WI38 (cell line): ENCODE results near the gene CD180.
"Not testable (repeated sequence)": the region's sequence is repeated elsewhere in the genome, so short reads cannot be mapped to it uniquely, and the experiment has no call there.

ENCODE experiments used
- H3K4me3 ChIP-seq: 2 replicates; pipeline ENCODE4 v1.5.1; 2011; ENCODE audit warnings: low read depth, mild to moderate bottlenecking, control low read depth, low read length
- TF ChIP-seq, protein P1 (sequence below): IDR thresholded peaks from 2 replicates; pipeline ENCODE4 v1.5.1; 2012; ENCODE audit warnings: low read depth, mild to moderate bottlenecking, control low read depth, low read length

The CD180 gene

DNA sequence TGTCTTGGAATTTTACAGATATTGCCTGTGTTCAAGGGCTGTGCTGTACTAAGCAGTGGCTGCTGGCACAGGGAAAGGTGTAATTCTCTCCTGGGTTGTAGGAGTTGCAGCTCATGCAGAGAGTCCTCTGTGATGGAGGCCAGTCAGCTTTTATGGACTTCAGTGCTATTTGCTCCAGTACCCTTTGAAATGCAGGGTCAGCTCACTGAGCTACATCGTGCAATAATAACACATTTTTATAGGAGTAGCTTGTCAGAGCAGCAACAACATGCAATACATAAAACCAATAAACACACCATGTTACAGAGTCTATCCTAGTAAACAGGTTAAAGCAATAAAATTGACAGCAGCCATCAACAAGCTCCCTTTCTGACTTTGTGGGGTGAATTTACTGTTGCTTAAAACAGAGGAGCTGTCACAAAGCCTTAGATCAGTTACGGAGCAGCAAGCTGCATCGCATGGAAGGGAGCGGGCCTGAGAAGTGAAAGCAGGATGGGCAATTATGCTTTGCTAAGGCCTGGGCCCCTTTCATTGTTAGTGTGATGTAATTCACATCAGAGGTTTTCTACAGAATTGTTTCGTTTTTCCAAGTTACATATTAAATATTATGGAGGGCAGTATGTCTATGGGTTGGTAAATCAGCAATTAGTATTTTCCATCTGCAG is 16.8 kb downstream of the CD180 start:
- TF ChIP-seq, protein P1, sequence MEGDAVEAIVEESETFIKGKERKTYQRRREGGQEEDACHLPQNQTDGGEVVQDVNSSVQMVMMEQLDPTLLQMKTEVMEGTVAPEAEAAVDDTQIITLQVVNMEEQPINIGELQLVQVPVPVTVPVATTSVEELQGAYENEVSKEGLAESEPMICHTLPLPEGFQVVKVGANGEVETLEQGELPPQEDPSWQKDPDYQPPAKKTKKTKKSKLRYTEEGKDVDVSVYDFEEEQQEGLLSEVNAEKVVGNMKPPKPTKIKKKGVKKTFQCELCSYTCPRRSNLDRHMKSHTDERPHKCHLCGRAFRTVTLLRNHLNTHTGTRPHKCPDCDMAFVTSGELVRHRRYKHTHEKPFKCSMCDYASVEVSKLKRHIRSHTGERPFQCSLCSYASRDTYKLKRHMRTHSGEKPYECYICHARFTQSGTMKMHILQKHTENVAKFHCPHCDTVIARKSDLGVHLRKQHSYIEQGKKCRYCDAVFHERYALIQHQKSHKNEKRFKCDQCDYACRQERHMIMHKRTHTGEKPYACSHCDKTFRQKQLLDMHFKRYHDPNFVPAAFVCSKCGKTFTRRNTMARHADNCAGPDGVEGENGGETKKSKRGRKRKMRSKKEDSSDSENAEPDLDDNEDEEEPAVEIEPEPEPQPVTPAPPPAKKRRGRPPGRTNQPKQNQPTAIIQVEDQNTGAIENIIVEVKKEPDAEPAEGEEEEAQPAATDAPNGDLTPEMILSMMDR, result no peak
- no peak overlapping the region for H3K4me3 ChIP-seq

DNA sequence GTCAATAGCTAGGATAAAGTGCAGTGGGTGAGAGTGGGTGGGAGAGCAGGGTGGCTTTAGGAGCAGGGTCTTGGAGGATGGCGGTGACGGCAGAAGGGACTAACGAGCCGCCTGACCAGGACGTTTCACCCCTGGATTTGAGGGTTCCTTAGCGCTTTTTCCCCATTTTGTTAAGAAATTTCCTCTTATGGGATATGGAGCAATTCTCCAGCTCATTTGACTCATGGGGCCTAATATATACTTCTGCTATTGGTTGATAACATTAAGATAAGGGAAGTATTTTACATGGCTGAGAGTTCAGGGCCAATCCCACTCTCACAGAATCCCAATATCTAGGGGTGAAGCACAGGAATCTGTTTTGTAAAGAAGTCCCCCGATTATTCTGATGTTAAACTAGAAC is 17.6 kb downstream of the CD180 start:
- TF ChIP-seq, protein P1, result no peak
- no peak overlapping the region for H3K4me3 ChIP-seq

DNA sequence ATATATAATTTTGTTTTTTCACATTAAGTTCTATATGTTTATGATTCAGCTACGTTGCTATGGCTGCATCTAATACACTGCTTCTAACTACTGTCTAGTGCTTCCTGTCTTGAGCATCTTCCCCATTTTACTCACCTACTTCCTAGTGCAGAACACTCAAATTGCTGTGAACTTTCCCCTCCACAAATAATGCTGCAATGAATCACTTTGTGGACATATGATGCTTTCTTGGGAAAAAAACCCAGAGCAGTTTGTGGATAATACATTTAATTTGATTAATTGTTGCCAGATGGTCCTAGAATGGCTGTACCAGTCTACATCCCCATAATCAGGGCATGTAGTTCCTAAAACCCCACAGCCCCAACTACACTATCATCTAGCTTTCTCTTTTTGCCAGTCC is 18.5 kb downstream of the CD180 start:
- H3K4me3 ChIP-seq, result no peak overlapping the region
- TF ChIP-seq, protein P1, result no peak

DNA sequence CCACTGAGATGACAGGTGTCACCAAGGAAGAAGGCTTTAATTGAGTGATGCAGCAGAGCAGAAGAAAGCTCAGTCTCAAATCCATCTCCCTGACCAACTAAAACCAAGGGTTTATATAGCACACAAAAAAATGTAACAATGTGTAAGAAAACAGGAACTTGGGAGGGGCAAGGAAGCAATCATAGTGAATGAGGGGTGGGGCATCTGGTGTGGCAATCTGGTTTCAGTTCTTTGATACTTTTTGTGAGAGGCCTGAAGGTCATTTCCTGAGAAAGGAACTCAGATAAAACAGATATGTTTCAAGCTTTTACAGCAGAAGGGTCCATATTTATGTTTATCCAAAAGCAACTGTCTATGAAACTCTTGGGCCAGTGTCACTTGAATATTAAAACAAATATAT is 19.7 kb downstream of the CD180 start:
- no peak overlapping the region for H3K4me3 ChIP-seq
- TF ChIP-seq, protein P1, result no peak

DNA sequence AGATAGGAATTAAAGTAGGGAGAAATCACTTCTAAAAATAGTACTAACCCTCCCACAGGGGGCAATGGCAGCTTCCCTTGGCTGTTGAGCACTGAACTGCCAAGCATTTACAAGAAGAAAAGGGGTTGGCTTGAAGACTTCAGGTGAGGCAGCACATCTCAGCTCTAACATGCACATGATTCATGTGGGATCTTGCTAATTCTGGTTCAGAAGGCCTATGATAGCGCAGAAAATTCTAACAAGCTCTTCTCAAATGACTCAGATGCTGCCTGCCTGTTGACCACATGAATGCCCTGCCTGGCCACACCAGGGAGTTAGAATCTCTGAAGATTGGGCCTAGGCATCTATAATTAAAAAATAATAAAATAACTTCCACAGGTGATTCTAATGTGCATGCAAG is 22.6 kb downstream of the CD180 start:
- no peak overlapping the region for H3K4me3 ChIP-seq
- TF ChIP-seq, protein P1, result no peak

DNA sequence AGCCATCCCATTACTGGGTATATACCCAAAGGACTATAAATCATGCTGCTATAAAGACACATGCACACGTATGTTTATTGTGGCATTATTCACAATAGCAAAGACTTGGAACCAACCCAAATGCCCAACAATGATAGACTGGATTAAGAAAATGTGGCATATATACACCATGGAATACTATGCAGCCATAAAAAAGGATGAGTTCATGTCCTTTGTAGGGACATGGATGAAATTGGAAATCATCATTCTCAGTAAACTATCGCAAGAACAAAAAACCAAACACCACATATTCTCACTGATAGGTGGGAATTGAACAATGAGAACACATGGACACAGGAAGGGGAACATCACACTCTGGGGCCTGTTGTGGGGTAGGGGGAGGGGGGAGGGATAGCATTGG is 23.2 kb downstream of the CD180 start:
- not testable (repeated sequence) for H3K4me3 ChIP-seq

DNA sequence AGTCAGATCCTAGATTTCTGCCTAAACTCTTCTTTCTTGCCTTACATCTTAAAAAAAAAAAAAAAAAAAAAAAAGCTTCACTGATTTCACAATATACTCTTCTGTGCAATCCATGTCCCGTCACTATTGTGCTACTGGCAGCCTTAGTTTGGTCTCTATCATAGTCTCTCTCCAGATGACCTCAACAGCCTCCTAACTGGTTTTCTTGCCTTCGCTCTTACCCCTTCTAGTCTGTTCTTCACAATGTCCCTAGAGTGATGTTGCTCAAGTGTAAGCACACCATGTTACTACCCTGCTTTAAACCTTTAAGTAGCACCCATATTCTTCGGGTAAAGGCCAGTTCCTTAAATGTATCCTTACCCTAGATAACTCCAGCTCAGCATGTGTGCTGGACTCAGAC is 25.8 kb downstream of the CD180 start:
- TF ChIP-seq, protein P1, result no peak
- H3K4me3 ChIP-seq, result no peak overlapping the region

DNA sequence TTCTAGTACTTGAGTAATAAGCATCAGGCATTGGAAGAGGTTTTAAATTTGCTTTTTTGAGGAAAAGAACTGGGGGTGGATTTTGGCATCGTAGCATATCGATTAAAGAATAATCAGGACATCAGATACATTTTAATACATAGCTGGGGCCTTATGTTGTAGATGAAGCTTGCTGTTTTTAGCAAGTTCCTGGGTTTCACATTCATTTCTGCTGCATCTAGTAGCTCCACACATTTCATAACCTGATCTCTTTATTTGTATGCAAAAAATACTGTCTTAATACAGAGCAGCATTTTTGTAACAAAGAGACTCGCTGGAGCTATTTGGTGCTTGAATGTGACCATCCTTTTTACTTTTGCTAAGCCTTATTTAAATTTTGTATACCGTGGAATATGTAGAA is 28.5 kb downstream of the CD180 start:
- no peak overlapping the region for H3K4me3 ChIP-seq
- TF ChIP-seq, protein P1, result no peak
